Fibroblast of upper back skin (primary cell): ENCODE measurements around the gene TLDC2.
"Not testable (repeated sequence)": the region's sequence is repeated elsewhere in the genome, so short reads cannot be mapped to it uniquely, and the experiment has no call there.

ENCODE experiments used
- DNase-seq: peaks from one replicate; pipeline ENCODE4 v3.0.0-alpha.2; 2013

TLDC2 gene

DNA sequence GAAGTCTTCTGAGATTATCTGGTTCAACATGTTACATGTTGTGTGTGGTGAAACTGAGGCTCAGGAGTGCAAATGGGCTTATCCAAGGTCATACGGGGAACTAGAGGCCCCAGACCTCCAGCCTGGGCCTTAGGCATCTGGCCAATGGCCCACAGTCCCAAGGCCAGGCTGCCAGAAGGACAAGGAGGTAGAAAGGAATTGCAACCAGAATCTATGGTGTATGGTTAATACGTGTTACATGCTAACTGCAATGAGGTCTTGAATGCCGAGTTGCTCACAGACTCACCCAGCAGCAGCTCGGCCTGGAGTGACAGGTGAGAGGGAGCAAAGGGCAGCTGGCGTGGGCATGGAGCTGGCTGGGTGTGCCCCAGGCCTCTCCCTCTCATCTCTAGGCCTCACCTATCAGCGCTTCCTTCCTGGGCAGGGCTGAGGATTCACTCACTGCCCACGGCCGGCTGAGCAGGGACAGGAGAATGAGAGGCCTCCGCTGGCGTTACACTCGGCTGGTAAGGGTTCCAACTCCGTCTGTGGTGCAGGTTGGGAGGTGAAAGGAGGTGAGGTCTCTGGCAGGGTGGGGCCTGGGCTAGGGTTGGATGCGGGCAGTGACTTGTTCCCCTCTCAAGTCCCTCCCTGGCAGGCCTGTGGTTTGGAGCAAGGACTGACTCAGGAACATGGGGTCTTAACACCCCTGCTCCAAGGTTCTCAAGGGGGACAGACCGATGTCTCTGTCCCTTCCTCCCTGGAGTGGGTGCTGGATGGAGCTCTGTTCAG, at the start of gene TLDC2:
TLDC2 (plus strand) TSS at position 437 of the 771 bp plus-strand sequence; CDS start at position 474, 37 bp downstream.
- no peak for DNase-seq

GRCh38 chr20:36826554-36827244, 49.2 kb upstream of the TLDC2 start:
- no peak for DNase-seq

DNA sequence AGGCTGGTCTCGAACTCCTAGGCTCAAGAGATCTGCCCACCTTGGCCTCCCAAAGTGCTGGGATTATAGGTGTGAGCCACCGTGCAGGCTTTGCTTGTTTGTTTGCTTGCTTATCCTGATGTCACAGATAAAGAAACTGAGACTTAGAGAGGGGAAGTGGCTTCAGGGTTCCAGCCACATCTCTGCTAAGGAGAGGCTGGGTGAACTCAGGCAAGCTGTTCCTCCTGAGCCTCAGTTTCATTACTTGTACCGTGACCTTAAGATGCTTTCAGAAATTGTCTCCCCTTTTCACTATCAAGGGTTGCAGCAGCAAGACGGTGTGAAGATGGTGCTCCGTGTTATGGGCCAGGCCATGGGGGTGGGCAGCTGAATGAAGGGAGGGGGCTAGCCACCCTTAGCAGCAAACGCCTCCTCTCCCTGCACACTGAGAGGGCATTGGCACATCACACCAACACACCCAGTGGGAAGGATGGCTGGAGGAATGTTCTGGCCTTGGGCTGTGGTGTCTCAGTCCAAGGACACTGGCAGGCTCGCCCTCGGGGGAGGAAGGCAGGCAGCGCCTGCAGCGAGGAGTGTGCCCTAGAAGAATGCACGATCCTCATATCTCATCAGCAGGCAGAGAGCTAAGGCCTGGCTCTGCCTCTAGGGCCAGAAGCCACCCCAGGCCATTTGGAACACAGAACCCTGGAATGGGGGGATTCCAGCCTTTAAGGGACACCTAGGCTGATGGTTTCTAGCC, 48.2 kb upstream of the TLDC2 start:
- no peak for DNase-seq

DNA sequence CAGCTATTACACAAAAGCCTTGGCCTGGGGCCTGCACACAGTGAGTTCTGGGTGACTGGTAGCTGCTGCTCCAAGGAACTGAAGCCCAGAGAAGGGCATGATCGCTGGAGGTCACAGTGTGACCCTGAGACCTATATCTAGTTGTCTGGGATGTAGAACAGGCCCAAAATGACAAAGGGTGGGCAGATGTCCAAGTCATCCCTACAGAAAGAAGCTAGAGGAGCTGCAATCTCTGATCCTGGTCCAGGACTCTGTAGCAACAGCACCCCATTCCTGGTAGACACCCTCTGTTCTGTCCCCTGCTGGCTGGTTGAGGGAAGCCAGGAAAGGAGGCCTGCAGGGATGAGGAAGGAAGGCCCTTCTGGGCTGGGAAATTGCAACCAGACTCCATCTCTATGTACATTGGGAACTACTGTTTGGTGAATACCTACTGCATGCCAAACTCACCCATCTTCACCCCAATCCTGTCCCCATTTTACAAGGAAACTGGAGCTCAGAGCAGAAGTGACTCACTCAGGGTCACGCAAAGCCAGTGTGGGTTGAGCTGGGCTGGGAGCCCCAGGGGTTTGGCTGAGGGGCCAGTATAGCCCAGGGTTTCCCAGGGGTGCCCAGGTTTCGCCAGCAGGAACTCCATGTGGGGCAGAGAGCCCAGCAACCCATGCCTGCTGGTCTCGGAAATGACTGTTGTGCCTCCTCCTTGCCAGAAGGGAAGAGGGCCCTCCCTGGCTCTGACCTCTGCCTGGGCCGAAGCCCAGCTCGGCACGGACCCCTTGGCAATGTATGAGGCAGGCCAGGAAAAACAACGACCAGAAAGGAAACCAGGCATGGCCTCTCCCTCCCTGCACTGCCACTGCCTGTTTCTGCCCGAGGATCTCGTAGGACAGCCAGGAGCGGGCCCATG, 44.9 kb upstream of the TLDC2 start:
- DNase-seq, result no peak

DNA sequence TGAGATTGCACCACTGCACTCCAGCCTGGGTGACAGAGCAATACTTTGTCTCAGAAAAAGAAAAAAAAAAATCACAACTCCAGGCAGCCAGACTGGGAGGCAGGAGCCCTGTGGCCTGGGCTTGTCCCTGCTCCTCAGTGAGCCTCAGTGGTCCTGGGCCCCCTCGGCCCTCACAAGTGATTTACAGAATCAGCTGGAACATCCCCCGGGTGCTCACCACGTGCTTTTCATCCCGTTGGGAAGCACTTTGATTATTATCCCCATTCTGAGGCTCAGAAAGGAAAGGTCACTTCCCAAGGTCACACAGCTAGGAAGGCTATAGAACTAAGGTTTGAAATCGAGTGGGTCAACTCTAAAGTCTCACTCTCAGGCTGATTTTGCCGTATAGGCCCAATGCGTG, 43.1 kb upstream of the TLDC2 start:
- DNase-seq, result no peak

DNA sequence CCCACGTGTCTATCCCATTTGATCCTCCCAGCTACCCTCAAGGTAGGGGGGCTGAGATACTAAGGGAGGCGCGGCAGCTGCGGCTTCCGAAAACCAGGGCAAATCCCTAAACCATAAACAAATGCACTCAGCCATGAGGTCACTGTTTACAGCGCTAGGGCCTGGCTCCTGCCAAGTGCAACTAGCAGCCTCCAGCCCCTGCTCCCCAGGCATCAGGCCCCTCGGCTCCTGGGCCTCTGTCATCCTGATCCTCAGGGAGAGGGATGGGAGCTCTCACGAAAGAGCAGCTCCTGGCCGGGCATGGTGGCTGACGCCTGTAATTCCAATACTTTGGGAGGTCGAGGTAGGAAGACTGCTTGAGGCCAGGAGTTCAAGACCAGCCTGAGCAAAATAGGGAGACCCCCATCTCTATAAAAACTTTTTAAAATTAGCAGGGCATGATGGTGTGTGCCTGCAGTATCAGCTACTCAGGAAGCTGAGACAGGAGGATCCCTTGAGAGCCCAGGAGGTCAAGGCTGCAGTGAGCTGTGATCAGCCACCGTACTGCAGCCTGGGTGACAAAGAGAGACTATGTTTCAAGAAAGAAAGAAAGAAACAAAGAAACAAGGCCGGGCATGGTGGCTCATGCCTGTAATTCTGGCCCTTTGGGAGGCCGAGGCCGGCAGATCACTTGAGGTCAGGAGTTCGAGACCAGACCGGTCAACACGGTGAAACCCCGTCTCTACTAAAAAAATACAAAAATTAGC, 42.5 kb upstream of the TLDC2 start:
- DNase-seq, result no peak

- no peak for DNase-seq
Measured at GRCh38 chr20:36835025-36835424, 40.9 kb upstream of the TLDC2 start.

- peak; percentile 95 for DNase-seq
Measured at GRCh38 chr20:36835453-36836198, 40.3 kb upstream of the TLDC2 start.

DNA sequence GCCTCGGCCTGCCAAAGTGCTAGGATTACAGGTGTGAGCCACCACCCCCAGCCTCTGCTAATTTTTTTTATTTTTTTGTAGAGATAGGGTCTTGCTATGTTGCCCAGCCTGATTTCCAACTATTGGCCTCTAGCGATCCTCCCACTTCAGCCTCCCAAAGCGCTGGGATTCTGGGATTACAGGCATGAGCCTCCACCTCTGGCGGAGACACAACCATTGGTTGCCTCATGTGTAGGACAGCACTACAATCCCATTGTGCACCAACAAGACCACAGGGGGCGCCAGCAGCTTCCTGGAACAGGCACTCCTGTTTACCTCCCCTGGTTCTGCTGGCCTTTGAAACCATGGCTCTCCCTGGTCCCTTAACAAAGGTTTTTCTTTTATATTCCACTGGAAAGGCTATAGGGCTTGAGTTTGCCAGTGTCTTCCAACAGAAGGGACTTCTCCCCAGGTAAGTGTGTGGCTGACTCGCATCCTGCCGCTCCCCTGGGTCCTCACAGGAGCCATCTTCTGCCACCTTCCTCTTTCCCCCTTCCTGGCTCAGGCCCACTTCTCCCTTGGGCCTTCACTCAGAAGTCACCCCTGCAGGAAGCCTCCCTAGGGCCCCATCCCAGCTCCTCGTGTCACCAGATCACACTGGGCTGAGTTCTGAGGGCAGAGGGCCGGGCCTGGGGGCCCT, 39.2 kb upstream of the TLDC2 start:
- peak; percentile 52 for DNase-seq

GRCh38 chr20:36838376-36838775, 37.6 kb upstream of the TLDC2 start:
- DNase-seq, result not testable (repeated sequence)

DNA sequence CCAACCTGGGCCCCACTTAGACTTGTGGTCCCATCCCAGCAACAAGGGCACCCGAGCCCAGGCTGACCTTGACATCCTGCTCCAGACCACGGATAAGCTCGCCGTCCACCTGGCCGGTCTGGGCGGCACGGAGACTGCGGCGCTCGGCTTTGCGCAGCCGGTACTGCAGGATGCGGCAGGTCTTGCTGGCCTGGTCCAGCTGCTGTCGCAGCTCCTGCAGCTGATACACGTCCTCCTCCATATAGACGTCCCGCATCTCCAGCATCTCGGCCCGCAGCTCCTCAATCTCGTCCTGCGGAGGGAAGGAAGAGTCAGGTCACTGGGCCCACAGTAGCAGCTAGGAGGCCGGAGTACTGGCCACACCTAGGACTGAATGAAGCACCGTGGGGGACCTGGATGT, 36.8 kb upstream of the TLDC2 start:
- DNase-seq, result no peak

GRCh38 chr20:36841030-36841429, 34.9 kb upstream of the TLDC2 start:
- not testable (repeated sequence) for DNase-seq

DNA sequence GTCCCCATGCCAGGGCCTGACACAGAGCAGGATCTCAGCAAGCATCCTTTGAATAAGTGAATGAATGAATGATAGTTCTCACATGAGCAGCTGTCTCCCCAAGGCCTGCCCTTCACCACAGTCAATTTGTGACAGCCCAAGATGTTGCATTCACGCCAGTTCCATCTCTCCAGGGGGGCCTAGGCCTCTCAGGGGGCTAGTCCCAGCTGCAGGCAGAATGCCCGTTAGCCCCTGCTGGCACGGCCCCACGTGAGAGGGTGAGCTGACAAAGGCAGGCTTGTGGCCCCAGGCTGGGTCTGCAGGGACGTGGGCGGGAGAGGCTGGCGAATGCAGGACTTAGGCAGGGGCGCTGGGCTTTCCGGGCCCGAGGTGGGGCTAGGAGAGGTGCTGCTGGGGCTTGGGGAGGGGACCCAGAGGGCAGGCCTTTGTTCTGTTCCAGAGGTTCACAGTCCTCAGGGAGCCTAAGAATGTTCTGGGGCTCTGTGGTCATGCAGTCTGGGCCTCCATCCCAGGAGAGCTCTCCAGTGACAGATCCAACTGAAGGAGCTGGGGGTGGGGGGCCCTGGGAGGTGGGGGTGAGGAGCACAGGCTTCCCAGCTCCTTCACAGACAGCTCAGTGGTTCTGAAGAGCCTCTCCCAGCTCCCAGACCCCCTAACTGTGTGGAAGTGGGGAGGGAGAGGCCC, 30.5 kb upstream of the TLDC2 start:
- DNase-seq, result no peak

DNA sequence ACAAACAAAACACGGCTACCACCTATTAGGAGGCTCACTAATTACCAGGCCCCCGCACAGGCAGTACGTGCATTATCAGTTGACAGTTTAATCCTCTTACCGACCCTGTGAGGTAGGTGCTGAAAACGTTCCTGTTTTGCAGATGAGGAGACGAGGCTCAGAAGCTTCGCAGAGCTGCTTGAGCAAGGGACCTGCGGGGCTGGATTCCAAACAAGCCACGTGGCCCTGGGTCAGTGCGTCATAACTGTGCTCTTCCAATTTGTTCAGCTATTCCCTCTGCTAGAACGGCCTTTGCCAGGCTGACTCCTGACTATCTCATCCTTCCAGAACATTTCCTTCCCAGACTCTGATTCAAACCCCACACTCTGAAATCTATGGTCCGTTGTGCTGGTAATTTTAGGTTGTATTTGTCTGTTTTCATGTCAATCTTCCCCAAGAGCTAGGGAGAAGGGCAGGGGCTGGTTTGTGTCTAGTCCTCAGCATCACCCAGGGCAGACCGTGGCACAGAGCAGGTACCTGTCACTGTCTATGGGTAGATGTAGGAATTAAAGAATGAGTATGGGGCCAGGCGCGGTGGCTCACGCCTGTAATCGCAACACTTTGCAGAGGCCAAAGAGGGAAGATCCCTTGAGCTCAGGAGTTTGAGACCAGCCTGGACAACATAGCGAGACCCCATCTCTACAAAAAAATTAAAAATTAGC, 28.8 kb upstream of the TLDC2 start:
- peak; percentile 75 for DNase-seq

- no peak for DNase-seq
Measured at GRCh38 chr20:36847710-36848040, 28.3 kb upstream of the TLDC2 start.

DNA sequence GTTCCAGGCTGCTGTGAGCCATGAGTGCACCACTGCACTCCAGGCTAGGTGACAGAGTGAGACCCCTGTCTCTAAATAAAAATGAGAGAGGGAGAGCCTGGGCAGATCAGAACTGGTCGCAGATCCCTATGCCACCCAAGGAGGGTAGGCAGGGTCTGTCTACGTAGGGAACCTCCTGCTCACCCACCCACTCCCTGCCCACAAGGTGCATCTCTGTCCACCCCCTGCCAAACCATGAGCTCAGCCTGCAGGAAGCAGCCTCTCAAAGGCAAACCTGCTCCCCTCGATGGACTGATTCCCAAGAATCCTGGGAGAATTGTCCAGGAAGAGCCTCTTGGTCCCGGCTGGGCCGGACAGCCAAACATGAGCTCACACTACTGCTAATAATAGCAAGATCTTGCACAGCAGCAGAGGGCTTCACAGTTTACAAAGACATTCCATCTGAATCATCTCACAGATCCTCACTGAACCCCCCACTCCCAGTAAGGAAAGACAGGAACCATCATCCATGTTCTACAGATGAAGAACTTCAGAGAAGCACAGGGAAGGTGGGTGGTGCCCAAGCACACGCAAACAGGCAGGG, 27.8 kb upstream of the TLDC2 start:
- DNase-seq, result peak; percentile 93

GRCh38 chr20:36848677-36849076, 27.3 kb upstream of the TLDC2 start:
- DNase-seq, result no peak

- no peak for DNase-seq
Measured at GRCh38 chr20:36849333-36850065, 26.4 kb upstream of the TLDC2 start.
